Right lobe of liver (tissue), 4 donors: ENCODE data around the gene SLC9A8.

Experiments
- POLR2A ChIP-seq: fragments of 450-650 bp; IDR thresholded peaks from one replicate; pipeline ENCODE4 v1.6.1; 2017; ENCODE audit warnings: antibody characterized with exemption, mild to moderate bottlenecking
- TF ChIP-seq, protein P1 (sequence below), 4 donors: fragments of 200-600 bp in 3 of 4; fragments of 450-650 bp in 1 of 4; IDR thresholded peaks; one replicate each; pipeline versions ENCODE4 v1.5.1 to v1.8.0; 2016 to 2022; ENCODE audit warnings: antibody characterized with exemption in 4 of 4, mild to moderate bottlenecking in 2 of 4
- donor health status: DM: no; HTN: no; CAD: no.
- donor health status: DM: no; HTN: no; CAD: no.
- donor health status: DM: no; HTN: yes; CAD: no.

DNA sequence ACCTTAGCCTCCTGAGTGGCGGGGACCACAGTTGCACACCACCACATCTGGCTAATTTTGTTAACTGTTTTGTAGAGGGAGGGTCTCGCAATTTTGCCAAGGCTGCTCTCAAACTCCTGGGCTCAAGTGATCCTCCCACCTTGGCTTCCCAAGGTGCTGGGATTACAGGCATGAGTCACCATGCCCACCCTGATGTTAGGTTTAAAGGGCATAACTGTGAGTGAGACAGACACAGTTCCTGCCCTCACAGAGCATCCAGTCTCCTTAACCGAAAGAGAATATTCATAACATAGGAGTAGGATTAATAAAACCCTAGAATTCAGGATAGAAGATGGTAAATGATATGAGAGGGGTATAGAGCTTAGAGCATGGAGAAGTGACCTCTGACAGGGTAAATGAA, 105.8 kb downstream of the SLC9A8 start:
- TF ChIP-seq, protein P1, sequence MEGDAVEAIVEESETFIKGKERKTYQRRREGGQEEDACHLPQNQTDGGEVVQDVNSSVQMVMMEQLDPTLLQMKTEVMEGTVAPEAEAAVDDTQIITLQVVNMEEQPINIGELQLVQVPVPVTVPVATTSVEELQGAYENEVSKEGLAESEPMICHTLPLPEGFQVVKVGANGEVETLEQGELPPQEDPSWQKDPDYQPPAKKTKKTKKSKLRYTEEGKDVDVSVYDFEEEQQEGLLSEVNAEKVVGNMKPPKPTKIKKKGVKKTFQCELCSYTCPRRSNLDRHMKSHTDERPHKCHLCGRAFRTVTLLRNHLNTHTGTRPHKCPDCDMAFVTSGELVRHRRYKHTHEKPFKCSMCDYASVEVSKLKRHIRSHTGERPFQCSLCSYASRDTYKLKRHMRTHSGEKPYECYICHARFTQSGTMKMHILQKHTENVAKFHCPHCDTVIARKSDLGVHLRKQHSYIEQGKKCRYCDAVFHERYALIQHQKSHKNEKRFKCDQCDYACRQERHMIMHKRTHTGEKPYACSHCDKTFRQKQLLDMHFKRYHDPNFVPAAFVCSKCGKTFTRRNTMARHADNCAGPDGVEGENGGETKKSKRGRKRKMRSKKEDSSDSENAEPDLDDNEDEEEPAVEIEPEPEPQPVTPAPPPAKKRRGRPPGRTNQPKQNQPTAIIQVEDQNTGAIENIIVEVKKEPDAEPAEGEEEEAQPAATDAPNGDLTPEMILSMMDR (IDR thresholded peaks at IDR 0.05), result no peak
- no peak for TF ChIP-seq POLR2A
